Progenitor cell of endocrine pancreas (in vitro differentiated cells): Measurements from ENCODE around the gene SMPD4. TPM values are rescaled to one million over a fixed set of nuclear protein-coding genes. Genes with fewer than 3 reads are reported as not detected.
A peak's percentile ranks its signal among the peaks of the same experiment; 100 is the strongest.
"Not testable (repeated sequence)": the region's sequence is repeated elsewhere in the genome, so short reads cannot be mapped to it uniquely, and the experiment has no call there.

Experiments used
- DNase-seq: peaks from one replicate; pipeline ENCODE4 v3.0.0; 2021; ENCODE audit warnings: low spot score; ENCODE audit not compliant: unreplicated experiment
- H3K27ac Mint-ChIP-seq: 2 replicates; pipeline ENCODE4 v1.8.0; 2021; ENCODE audit warnings: mild to moderate bottlenecking, moderate library complexity, mixed read lengths
- H3K27me3 Mint-ChIP-seq: 2 replicates; pipeline ENCODE4 v1.8.0; 2021; ENCODE audit warnings: mixed read lengths
- H3K36me3 Mint-ChIP-seq: 2 replicates; pipeline ENCODE4 v1.8.0; 2022; ENCODE audit warnings: mixed read lengths; ENCODE audit not compliant: insufficient read depth
- H3K4me1 Mint-ChIP-seq: 2 replicates; pipeline ENCODE4 v1.8.0; 2021; ENCODE audit warnings: low read depth, mixed read lengths
- H3K4me3 Mint-ChIP-seq: 2 replicates; pipeline ENCODE4 v1.8.0; 2021; ENCODE audit warnings: low read depth, mild to moderate bottlenecking, moderate library complexity, mixed read lengths
- H3K9me3 Mint-ChIP-seq: 2 replicates; pipeline ENCODE4 v1.8.0; 2021; ENCODE audit warnings: low read depth, mixed read lengths
- CTCF ChIP-seq: fragments of 200-600 bp; sonication (generic); IDR thresholded peaks from one replicate; pipeline ENCODE4 v1.5.0; 2021; ENCODE audit warnings: antibody characterized with exemption, mild to moderate bottlenecking; ENCODE audit not compliant: unreplicated experiment
- total RNA-seq: library from RNA; stranded (reverse); gene quantifications from 2 replicates; pipeline ENCODE4 v1.2.1, GENCODE V29; 2021

SMPD4 gene
- total RNA-seq, 1 donor from 2014 or later, result 93.8 TPM

- TF ChIP-seq CTCF, result peak; percentile 8
- not testable (repeated sequence) for H3K4me1 Mint-ChIP-seq, H3K36me3 Mint-ChIP-seq, H3K27ac Mint-ChIP-seq, DNase-seq, H3K9me3 Mint-ChIP-seq, H3K27me3 Mint-ChIP-seq
- peak overlapping the region; percentile 98 for H3K4me3 Mint-ChIP-seq
Observed at GRCh38 chr2:130127726-130128125, 53.7 kb downstream of the SMPD4 start.

GRCh38 chr2:130120924-130121323 lies 60.5 kb downstream of the SMPD4 start:
- H3K4me3 Mint-ChIP-seq, H3K36me3 Mint-ChIP-seq, H3K4me1 Mint-ChIP-seq, DNase-seq, H3K27me3 Mint-ChIP-seq, H3K9me3 Mint-ChIP-seq, H3K27ac Mint-ChIP-seq: not testable (repeated sequence)

DNA sequence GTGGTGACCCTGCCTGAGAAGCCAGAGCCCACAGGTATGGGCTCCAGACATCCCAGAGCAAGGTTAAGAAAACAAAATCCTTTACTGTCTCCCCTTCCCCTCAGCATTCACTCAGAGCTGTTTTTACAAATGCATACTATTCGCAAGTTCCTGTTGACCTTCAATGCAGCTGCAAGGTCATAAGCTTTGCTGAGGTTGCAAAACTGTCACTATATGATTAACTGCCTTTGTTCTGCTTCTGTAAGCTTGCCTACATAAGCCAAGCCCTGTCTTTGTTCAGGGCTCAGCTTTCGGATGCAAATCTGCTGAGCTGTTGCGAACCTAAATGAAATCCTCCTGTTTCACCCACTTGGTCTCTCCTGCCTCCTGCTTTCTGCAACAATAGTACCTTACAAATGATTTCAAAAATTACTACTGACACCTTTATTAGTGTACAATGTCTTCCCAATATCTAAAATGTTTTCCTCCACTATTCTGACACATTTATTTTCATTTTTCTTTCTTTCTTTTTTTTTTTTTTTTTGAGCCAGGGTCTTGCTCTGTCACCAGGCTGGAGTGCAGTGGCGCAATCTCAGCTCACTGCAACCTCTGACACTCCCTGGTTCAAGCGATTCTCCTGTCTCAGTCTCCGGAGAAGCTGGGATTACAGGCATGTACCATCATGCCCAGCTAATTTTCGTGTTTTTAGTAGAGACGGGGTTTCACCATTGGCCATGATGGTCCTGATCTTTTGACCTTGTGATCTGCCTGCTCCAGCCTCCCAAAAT lies 78.6 kb downstream of the SMPD4 start:
- not testable (repeated sequence) for H3K9me3 Mint-ChIP-seq, DNase-seq, H3K4me1 Mint-ChIP-seq, H3K36me3 Mint-ChIP-seq, H3K27me3 Mint-ChIP-seq, H3K4me3 Mint-ChIP-seq
- peak overlapping the region; percentile 80 for H3K27ac Mint-ChIP-seq

Other genes with a start within 250 kb of the SMPD4 start
- 0.24 TPM in 1 of 2 replicates, not detected in the other for gene RAB6C, start 201.9 kb downstream of the SMPD4 start, total RNA-seq
- gene POTEF, start 52.4 kb downstream of the SMPD4 start, total RNA-seq, result 34.0 and 37.8 TPM in 2 replicates
- 10.7 and 10.9 TPM in 2 replicates for gene CCDC74B, start 36.5 kb downstream of the SMPD4 start, total RNA-seq
- gene MZT2B, start 660 bp upstream of the SMPD4 start, total RNA-seq, result 190 and 207 TPM in 2 replicates
- gene TUBA3E, start 16.8 kb upstream of the SMPD4 start, total RNA-seq, result not detected in 2 replicates
- gene IMP4, start 161.3 kb upstream of the SMPD4 start, total RNA-seq, result 43.0 and 44.8 TPM in 2 replicates
- 47.5 and 50.0 TPM in 2 replicates for gene PTPN18, start 174.5 kb upstream of the SMPD4 start, total RNA-seq